ENCODE data around the gene HSPA1L.

GRCh38 chr6:31794866-31795615 lies 20.0 kb downstream of the HSPA1L start:
- no peak for TF ChIP-seq FOXP2 (optimal IDR thresholded peaks at IDR 0.05; ENCODE audit: borderline replicate concordance, extremely low read depth, extremely low read length, insufficient read depth)
- TF ChIP-seq POLR2AphosphoS5 (IDR thresholded peaks at IDR 0.05; ENCODE audit: low read depth, low read length) = no peak
